ENCODE measurements around the gene DSCAM. TPM values are rescaled to one million over a fixed set of nuclear protein-coding genes. Genes with fewer than 3 reads are reported as not detected.

Gene DSCAM
- total and polyA plus RNA-seq, 2 donors (not counting 3 experiments of a cell fraction or from before 2014, with no cell fraction given) = not detected

- H3K4me3 ChIP-seq (replicated peaks in 1 of 3; ENCODE audit: insufficient read depth in 1 of 3, low read depth in 1 of 3, low read length in 3 of 3) = no peak overlapping the region
- BruUV-seq (replicated peaks) = no TSS peak
- DNase-seq (ENCODE audit: low read depth, low spot score) (no peak), FAIRE-seq (no peak)
- H3K4me1 ChIP-seq (ENCODE audit: control insufficient read depth, extremely low read depth, insufficient read depth, low read length) = no peaks in the 10 kb centered on the region
- intact Hi-C loops (cut with micrococcal nuclease) = no loop called here
- no peaks in the 10 kb centered on the region for H3K79me2 ChIP-seq (ENCODE audit: control insufficient read depth, insufficient read depth, low read length)
- peaks cover 6% of the 10 kb centered on the region for H3K9me3 ChIP-seq (replicated peaks; ENCODE audit: control insufficient read depth, insufficient read depth, low read length)
- no peak overlapping the region for H3K4me2 ChIP-seq (ENCODE audit: insufficient read depth, low read length)
- dilution Hi-C loops (cut with MboI; ENCODE audit: extremely low pct_ligation_motif_present, low sequenced_read_pairs) = no loop called here
- TF ChIP-seq MAX (IDR thresholded peaks at IDR 0.05; ENCODE audit: insufficient read depth, insufficient read length) (no peak), CTCF (IDR thresholded peaks at IDR 0.05; ENCODE audit: extremely low read depth in 1 of 2, insufficient read depth in 1 of 2, low read depth in 1 of 2, low read length in 2 of 2) (no peak), MYC (IDR thresholded peaks at IDR 0.05; ENCODE audit: low read depth, low read length) (no peak), EZH2 (IDR thresholded peaks at IDR 0.05; ENCODE audit: borderline replicate concordance, low read depth, low read length, severe bottlenecking) (no peak), GATA2 (IDR thresholded peaks at IDR 0.05; ENCODE audit: insufficient read depth, insufficient read length, low read depth, low read length) (no peak), FOS (IDR thresholded peaks at IDR 0.05; ENCODE audit: borderline replicate concordance, insufficient read depth, low read length) (no peak), JUN (IDR thresholded peaks at IDR 0.05; ENCODE audit: borderline replicate concordance, insufficient read depth, insufficient read length, low read depth) (no peak), POLR2AphosphoS5 (IDR thresholded peaks at IDR 0.05; ENCODE audit: insufficient read depth, low read depth, low read length) (no peak), POLR2A (IDR thresholded peaks at IDR 0.05; ENCODE audit: low read depth, low read length) (no peak)
- CTCF ChIA-PET = no interaction called here
- no peak overlapping the region for H3K27ac ChIP-seq (ENCODE audit: insufficient read depth, low read depth, low read length)
- no peaks in the 10 kb centered on the region for H3K36me3 ChIP-seq (ENCODE audit: control insufficient read depth in 2 of 2, extremely low read depth in 1 of 2, insufficient read depth in 2 of 2, low read length in 2 of 2)
- no peaks in the 10 kb centered on the region for H3K27me3 ChIP-seq (ENCODE audit: control insufficient read depth in 2 of 2, insufficient read depth in 2 of 2, low read length in 2 of 2)
- H4K20me1 ChIP-seq (replicated peaks; ENCODE audit: control insufficient read depth, extremely low read depth, insufficient read depth, low read length) = no peaks in the 10 kb centered on the region
- no peak overlapping the region for H3K9ac ChIP-seq (replicated peaks; ENCODE audit: extremely low read depth, insufficient read depth, low read length)
- POLR2A ChIA-PET = no interaction called here
- H3K9me1 ChIP-seq (replicated peaks; ENCODE audit: control insufficient read depth, extremely low read depth, insufficient read depth, low read length) = no peaks in the 10 kb centered on the region
- no peak overlapping the region for H2AFZ ChIP-seq (ENCODE audit: low read depth, low read length)
These were observed 451.2 kb downstream of the DSCAM start for GRCh38 chr21:40395732-40396131.
